ENCODE results near the gene NANS. TPM values are rescaled to one million over a fixed set of nuclear protein-coding genes. Genes with fewer than 3 reads are reported as not detected.
"Not testable (repeated sequence)": the region's sequence is repeated elsewhere in the genome, so short reads cannot be mapped to it uniquely, and the experiment has no call there.

The NANS gene
- total RNA-seq, 3 donors from 2014 or later = 43.8 to 80.6 (median 54.7) TPM

- no peak overlapping the region for H3K27ac ChIP-seq
- H3K36me3 ChIP-seq = no peaks in the 10 kb centered on the region
- intact Hi-C loops (cut with DNase I; ENCODE audit: low total_unique reads) = no loop called here
- TF ChIP-seq POLR2A (IDR thresholded peaks at IDR 0.05) (no peak), POLR2AphosphoS5 (IDR thresholded peaks at IDR 0.05) (no peak), CTCF (IDR thresholded peaks at IDR 0.05) (no peak)
- DNase-seq (ENCODE audit: low spot score in 2 of 2) = no peak
- H3K9me3 ChIP-seq = no peaks in the 10 kb centered on the region
- H3K4me1 ChIP-seq = peaks cover 0 to 4% of the 10 kb centered on the region in 2 donors
- no peak overlapping the region for H3K4me3 ChIP-seq
- H3K27me3 ChIP-seq = no peaks in the 10 kb centered on the region
These were observed 68.3 kb downstream of the NANS start for GRCh38 chr9:98124637-98125426.

GRCh38 chr9:98127226-98127625 lies 70.7 kb downstream of the NANS start:
- no peak overlapping the region for H3K27ac ChIP-seq
- intact Hi-C loops (cut with DNase I; ENCODE audit: low total_unique reads) = no loop called here
- H3K36me3 ChIP-seq = no peaks in the 10 kb centered on the region
- H3K4me1 ChIP-seq = no peaks in the 10 kb centered on the region
- no peaks in the 10 kb centered on the region for H3K27me3 ChIP-seq
- no peaks in the 10 kb centered on the region for H3K9me3 ChIP-seq
- TF ChIP-seq POLR2AphosphoS5 (IDR thresholded peaks at IDR 0.05) (no peak), POLR2A (IDR thresholded peaks at IDR 0.05) (no peak), CTCF (IDR thresholded peaks at IDR 0.05) (no peak)
- H3K4me3 ChIP-seq = no peak overlapping the region
- no peak for DNase-seq (ENCODE audit: low spot score in 2 of 2)

- H3K4me3 ChIP-seq = no peak overlapping the region
- no peaks in the 10 kb centered on the region for H3K9me3 ChIP-seq
- no peak for DNase-seq (ENCODE audit: low spot score in 2 of 2)
- no peaks in the 10 kb centered on the region for H3K4me1 ChIP-seq
- no peak overlapping the region for H3K27ac ChIP-seq
- no peaks in the 10 kb centered on the region for H3K27me3 ChIP-seq
- intact Hi-C loops (cut with DNase I; ENCODE audit: low total_unique reads) = no loop called here
- TF ChIP-seq POLR2A (IDR thresholded peaks at IDR 0.05) (no peak), CTCF (IDR thresholded peaks at IDR 0.05) (no peak), POLR2AphosphoS5 (IDR thresholded peaks at IDR 0.05) (no peak)
- H3K36me3 ChIP-seq = no peaks in the 10 kb centered on the region
These were observed 71.8 kb downstream of the NANS start for GRCh38 chr9:98128316-98128715.

- Histone ChIP-seq H3K4me1 (no peaks in the 10 kb centered on the region), H3K27me3 (no peaks in the 10 kb centered on the region), H3K27ac (no peak overlapping the region), H3K9me3 (no peaks in the 10 kb centered on the region), H3K4me3 (no peak overlapping the region), H3K36me3 (no peaks in the 10 kb centered on the region)
- intact Hi-C loops (cut with DNase I; ENCODE audit: low total_unique reads) = no loop called here
- no peak for DNase-seq (ENCODE audit: low spot score in 2 of 2)
- TF ChIP-seq CTCF (IDR thresholded peaks at IDR 0.05) = no peak
- TF ChIP-seq POLR2AphosphoS5 (IDR thresholded peaks at IDR 0.05) = no peak
- TF ChIP-seq POLR2A (IDR thresholded peaks at IDR 0.05) = no peak
These were observed 72.9 kb downstream of the NANS start for GRCh38 chr9:98129451-98129881.

GRCh38 chr9:98130060-98130459 lies 73.5 kb downstream of the NANS start:
- intact Hi-C loops (cut with DNase I; ENCODE audit: low total_unique reads); DNase-seq (ENCODE audit: low spot score in 2 of 2); H3K27me3 ChIP-seq; H3K9me3 ChIP-seq; H3K4me1 ChIP-seq; H3K27ac ChIP-seq; H3K4me3 ChIP-seq; H3K36me3 ChIP-seq: not testable (repeated sequence)
